Activated T-cell treated with anti-CD3 and anti-CD28 coated beads, Interleukin-2, amount 50 U/mL, for 1 hour (primary cell): ENCODE results near the gene NPTXR.
"Not testable (repeated sequence)": the region's sequence is repeated elsewhere in the genome, so short reads cannot be mapped to it uniquely, and the experiment has no call there.

Source experiments
- DNase-seq: peaks from one replicate; pipeline ENCODE4 v3.0.0-alpha.2; 2020

The NPTXR gene

DNA sequence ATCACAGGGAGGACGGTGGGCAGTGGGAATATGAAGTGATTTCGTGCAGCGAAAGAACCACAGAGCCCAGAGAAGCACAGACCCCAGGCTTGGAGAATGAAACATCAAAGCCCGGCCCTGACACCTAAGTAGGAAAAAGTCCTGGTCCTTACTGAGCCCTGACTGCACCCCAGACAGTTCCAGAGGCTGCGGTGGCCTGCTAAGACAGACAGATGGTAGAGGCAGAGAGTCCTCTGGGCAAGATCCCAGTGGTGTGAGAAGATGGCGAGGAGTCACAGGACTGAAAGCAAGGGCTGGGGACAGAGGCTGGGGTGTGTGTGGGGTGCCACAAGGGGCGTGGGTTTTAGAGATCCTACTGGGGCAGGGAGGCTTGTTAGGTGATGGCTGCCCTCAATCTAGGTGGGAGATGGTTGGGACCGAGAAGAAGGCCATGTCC lies 24.5 kb upstream of the NPTXR start:
- DNase-seq: no peak

DNA sequence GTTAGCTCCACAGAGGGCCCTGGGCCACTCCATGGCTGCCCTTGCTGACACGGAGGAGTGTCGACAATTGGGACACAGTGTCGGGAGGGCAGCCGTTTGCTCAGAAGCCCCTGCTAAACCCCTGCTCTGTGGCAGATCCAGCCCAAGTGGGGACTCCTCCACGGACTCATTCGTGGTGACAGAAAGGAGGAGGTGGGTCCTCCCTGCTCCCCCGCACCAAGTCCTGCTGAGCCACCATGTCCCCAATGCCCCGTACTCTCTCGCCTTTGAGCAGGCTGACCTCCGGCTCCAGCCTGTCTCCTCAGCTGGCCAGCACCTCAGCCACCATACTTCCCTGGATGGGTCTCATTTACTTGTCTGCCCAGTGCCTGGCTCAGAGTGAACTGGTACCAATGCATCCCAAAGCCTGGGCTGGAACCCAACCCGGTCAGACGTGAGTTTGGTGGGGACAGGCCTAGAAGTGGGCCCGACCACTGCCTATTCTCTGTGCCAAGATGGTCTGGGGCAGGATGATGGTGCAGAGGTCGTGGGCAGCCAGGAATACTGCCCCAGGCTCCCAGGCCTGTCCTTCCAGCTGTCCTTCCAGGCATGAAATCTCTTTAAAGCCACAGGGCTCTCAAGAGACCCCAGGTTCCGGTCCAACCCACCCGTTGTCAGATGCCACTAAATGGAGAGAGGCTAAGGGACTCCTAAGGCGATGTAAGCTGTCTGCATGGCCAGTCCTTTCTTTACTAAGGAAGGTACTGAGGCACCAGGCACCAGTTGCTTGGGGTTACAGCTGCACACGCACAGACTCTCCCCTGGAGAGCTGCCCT lies 23.9 kb upstream of the NPTXR start:
- DNase-seq: no peak

DNA sequence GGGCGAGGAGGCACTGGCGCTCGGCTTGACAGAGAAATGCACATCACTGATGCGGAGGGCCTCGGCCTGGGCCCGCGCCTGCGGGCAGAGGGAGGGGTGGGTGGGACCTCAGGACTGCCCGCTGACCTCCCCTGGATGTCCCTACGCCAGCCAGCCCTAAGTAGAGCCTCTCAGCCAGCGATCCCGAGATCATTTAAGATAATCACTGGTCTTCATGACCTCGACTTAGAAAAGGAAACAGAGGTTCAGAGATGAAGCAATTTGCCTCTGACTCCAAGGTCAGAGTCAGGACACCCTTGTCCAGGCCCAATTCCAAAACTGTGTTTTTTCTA lies 23.3 kb upstream of the NPTXR start:
- no peak for DNase-seq

DNA sequence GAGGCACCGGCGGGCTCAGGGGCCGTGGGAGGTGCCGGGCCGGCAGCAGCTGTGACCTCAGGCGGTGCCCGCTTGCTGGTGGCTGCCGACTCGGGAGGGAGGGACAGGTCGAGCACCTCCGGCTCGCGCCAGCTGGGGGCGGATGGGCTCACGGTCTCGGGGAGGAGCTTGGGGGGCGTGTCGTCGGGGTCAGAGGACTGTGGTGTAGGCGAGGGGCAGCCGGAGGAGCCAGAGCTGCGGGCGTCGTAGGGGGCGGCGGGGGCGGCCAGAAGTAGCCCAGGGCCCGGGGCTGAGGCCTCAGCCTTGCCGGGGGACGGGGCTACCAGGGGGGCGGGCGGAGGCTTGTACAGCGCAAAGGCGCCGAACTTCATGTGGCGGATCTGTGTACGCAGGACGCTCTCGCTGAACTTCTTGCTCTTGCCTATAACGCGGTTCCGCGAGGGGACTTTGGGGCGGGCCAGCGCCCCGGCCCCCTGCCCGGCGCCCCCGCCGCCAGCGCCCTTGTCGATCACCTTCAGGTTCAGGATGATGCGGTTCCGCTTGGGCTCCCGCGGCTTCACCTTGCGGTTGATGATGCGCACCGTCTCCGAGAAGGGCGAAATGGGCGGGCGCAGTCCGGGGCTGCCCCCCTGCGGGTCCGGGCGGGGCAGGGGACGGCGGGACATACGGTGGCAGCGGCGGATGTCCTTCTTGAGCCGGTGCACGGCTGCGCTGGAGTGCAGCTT lies 22.7 kb upstream of the NPTXR start:
- peak; percentile 17 for DNase-seq

DNA sequence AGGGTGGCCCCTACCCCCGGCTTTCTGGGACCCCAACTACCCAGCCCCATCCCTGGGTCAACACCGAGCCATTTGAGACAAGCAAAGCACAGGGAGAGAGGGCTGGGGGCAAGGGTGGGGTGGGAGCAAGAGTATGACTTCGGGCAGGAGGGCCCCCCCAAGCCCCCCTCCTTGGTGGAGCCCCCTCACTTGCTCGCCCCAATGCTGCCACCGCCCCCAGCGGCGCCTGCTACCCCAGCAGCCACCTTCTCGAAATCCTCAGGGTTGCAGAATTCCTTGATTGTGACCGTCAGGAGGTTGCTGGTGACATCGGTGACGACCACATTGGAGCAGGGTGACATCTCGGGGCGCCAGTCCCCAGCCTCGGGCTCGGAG lies 22.2 kb upstream of the NPTXR start:
- DNase-seq: no peak

DNA sequence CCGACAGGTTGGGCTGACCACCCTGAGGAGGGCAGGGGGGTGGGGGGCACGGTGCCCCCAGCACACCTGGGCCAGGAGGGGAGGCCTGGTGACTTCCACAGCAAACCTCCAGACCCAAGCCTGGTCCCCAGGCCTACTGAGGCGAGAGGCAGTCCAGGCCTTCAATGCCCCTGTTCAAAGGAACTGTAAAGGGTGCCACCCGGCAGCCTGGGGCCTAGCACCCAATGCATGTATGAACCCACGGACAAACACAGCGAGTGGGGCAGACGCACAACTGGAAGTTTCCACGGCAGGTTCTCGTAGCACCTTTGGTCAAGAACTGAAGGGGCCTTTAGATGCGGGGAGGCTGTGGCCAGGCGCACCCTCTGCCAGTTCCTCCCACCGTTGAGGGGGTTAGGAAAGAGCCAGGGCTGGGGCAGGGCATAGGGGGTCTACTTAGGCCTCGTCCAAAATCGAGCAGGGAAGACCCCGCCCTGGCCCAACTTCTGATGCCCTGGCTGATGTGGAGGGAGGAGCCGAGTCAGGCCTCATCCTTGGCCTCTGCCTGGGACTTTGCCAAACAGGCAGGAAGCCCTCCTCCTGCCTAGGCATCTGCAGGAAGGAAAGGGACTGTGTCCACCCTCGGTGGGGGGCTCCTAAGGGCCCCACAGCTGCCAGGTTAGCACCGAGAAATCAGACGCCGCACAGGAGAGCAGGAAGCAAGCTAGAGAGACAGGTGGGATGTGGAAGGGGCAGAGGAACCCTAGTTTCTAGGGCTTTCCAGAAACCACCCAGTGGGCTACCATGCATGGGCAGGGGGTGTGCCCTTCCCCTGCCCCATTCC lies 21.6 kb upstream of the NPTXR start:
- DNase-seq: peak; percentile 16

DNA sequence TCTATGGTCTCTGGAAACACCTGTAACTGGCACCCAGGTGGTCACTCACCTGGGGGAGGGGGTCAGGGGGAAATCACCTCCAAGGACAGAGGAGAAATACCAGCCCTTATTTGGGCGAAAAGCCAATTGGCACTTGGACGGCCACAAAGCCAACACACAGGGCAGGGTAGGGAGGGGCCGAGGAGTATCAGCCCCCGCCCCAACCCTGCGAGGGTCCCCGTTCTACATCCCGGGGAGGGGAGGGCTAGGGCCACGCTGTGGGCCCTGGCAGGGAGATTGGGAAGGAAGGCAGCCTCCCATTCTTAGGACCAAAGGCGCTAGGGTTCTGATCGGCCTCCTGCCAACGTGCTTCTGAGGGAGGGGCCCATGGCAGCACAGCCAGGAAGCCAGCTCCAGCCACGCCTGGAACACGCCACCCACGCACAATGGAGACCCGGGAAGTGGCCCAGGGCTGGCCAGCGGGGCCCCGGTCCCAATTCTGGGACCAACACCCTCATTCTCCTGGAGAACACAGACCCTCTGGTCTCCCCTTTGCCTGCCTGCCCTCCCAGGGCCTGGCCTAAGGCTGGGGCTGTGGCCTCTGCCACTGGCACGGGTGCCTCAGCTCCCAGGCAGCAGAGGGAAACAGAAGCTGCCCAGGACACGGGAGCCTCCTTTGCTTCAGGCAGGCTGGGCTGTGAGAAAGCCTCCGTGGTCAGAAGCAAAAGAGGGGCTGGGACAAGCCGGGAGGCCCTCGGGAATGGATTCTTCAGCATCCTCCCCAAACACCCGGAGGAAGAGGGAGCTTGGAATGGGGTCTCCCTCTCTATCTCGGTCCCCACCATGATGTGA lies 20.7 kb upstream of the NPTXR start:
- DNase-seq: no peak

DNA sequence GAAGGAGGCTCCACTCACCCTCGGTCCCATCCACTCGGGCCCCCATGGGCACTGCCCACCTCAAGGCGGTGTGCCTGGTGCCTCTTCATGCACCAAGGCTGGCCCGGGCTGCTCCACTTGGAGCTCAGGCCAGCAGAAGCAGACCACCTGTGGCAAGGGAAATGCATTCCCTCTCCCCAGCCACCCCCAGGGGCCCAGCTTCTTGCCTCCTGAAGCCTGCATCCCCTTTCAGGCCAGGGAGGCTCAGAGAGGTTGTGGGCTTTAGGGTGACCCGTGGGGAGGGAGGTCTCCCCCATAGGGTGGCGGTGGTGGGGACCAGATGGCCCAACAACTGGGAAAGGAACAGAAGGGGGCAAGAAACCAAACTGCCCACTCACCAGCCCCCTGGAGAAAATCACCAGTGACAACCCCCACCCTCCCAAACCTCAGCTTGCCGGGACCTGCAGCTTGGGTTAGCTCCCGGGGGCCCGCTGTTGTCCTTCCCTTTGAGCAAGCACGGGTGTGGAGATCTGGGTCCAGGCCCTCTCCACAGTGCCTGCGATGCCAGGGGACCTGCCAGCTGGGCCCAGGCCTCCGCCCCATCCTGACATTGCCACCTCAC lies 19.8 kb upstream of the NPTXR start:
- DNase-seq: peak; percentile 18

DNA sequence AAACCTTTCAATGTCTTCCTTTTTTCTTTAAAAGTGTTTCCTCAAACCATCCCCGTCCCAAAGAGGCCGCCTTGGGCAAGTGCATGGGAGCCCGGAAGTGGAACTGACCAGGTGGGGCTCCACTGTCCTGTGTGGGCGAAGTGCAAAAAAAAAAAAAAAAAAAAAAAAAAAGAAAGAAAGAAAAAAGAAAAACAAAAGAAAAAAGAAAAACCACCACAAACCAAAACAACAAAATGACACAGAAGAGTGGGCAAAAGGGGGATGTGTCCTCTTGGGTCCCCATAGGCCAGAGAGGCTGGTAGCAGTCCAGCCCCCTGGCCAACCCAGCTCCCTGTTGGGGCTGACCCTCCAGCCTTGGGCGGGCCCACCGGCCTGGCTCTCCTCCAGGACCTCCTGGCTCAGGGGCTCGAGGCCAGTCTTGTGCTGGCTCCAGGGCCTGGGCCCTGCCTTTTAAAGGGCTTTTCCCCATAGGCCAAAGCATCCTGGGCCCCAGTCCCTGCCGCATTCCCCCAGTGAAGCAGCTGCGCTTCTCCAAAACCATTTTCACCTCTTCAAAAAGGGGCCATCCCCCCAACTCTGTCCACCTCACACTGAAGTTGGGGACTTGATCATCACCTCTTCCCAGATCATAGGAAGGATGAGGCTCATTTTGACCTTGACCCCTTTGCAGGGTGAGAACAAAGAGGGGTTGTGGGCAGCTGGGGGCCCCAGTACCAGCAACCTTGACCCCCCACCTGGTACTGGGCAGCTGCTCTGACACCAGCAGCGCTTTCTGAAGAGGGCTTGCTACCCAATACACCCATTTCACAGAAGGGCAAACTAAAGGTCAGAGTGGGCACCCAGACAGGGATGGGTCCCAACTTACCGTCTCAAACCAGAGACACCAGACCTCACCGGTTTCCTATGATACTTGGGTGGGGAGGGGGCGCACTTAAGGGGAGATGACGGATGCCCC lies 18.8 kb upstream of the NPTXR start:
- DNase-seq: no peak

DNA sequence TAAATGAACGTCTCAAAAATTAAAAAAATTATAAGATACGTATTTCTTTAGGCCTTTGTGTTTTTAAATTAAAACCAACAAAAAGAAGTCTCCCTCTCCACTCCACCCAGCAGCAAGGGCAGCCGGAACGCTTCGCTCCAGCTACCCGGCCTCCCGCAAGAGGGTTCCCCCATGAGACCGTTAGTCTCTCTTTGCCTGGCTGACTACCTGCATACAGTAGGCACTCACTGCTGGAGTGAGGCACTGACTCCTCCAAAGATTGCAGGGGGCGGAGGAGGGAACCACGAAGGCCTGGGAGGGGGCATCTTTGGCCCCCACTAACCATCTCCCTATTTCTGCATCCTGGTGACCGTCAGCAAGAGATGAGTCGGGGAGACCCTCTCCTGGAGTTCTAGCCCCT lies 18.1 kb upstream of the NPTXR start:
- no peak for DNase-seq

DNA sequence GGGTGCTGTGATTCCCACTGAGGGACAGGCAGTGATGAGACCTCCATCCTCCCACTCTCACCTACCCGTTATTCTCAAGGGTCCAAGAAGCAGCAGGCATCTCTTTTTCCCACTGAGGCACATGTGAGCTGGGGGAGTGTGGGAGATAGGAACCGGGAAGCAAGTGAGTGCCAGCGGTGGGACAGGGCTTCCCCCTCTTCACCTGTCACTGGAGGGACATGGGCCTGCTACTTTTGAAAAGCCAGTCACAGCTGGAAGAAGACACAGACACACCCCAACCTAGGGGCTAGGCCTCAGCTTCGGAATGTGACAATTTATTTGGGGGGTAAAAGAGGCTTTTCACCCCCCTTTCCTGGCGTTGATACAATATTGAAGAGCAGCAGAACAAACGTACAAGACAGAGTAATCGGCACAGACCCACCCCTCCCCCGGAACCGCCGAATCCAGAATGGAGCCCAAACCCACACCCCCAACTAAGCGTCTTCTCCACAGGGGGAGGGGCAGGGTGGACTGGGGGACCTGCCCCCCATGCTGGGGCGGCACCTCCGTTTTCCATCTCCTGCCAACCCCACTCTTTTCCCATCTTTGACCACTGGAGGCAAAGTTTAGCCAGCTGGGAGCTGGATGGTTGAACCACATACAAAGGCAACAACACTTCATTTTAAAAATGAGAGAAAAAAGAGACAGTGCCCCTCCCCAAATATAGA lies 17.5 kb upstream of the NPTXR start:
- DNase-seq: no peak

DNA sequence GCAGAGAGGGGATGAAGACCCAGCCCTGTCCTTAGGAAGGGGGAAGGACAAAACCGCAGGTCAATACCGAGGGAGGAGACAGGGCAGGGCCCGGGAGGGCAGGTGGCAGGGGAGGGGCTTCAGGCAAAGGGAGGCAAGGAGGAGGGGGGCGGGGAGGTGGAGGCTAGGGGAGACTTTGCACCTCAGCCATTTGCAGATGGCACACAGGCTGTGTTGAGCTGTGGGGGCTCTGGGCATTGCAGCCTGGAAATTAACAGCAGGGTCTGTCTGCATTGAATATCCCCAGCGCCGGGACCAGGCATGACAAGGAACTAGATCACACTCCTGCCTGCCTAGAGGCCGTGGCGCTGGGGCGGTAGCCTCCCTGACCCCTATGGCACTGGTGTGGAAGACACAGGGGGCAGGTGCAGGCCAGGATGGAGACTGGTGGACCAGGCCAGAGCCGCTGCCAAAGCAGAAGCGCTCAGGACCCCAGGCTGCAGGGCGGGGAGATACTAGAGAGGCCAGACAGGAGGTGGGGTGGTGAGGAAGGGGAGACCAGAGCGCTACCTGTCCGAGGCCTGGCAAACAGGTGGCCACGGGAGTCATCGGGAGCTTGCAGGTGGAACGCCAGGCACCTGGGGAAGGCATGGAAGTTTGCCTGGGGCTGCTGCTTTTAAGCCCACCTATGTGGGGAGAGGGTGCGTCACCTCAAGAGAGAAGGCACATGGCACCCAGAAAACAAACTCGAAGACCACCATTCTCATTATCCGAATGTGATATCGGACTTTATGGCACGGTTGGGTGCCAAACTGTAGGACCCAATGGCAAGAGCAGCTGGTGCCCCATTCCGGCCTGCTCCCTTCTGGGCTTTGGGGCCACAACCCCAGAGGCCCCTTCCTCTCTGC lies 16.7 kb upstream of the NPTXR start:
- DNase-seq: peak; percentile 17

DNA sequence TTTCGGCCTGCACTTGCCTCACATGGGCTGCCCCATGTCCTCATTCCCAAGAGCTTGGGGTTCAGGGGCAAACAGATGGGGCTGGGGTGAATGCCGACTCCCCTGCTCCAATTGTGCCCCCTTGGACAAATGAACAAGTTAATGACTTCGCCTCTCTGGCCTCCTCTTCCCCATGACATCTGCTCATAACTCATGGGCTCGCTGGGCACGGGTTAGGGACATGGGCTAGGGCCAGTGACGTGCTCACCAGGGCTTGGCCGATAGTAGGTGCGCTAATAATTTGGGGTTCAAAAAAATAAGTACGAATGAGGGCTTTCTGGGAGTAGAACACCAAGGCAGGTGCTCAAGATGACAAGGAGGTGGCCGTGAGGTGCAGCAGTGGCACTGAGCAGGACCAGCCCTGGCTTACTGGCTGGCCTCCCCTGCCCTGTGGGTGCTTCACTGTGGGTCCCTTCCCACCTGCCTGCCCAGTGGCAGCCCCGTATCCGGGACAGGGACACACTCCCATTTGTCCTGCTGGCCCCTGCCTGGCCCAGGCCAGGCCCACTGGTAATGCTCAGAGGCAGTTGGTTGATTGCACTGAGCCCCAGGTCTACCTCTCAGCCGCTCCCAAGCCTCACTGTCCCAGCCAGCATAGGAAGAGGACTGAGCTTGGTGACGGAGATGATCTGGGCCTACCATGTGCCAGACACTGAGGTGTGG lies 15.9 kb upstream of the NPTXR start:
- no peak for DNase-seq

DNA sequence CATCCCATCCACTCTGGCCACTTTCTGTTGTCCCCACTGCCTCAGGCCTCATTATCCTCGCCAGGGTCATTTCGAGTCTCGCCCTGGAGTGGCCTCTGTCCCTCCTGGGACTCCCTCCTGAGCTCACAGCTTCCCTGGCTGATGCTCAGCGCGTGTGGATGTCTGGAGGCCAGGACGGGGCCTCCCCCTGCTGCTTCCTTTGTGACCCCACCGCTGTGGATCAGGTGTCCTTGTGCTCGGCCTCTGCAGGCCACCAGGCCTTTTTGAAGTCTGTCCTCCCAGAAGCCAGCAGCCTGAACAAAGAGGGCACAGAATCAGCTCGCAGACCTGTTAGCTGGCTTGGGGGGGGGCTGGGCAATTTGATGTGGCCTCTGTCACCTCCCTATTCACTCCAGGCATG lies 14.7 kb upstream of the NPTXR start:
- DNase-seq: no peak

DNA sequence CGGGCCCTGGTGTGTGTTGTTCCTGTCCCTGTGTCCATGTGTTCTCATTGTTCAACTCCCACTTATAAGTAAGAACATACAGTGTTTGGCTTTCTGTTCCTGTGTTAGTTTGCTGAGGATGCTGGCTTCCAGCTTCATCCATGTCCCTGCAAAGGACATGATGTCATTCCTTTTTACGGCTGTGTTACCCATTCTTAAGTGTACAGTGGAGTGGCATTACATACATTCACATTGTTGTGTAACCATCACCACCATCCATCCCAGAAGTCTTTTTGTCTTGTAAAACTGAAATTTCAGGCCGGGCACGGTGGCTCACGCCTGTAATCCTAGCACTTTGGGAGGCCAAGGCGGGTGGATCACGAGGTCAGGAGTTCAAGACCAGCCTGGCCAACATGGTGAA lies 10.6 kb upstream of the NPTXR start:
- DNase-seq: not testable (repeated sequence)

DNA sequence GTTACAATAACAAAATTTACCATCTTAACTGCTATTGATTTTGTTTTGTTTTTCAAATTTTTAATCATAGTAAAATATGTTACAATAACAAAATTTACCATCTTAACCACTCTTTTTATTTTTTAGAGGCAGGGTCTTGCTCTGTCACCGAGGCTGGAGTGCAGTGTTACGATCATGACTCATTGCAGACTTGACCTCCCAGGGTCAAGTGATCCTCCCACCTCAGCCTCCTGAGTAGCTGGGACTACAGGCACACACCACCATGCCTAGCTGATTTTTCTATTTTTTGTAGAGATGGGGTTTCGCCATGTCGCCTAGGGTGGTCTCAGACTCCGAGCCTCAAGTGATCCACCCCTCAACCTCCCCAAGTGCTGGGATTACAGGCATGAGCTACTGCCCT lies 10.1 kb upstream of the NPTXR start:
- DNase-seq: not testable (repeated sequence)

DNA sequence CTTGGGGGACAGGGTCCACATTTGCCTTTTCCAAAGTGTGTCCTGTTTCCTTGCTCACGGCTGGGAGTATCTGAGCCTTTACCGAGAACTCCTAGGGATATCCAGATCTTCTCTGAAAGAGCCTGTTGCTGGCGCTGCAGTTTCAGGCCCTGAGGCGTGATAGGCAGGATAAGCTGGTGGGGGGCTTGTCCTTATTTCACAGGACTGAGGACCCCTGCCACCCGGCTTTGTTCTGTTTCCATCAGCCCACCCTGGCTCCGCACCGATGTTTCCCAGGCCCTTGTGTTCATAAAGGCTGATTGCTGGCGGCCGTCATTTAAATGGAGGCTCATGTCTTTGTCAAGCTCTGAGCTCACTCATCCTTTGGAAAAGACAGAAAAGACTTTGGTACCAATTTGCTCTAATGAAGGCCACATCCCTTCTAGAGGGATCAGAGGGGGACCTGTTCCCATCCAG lies 9.4 kb upstream of the NPTXR start:
- DNase-seq: no peak

DNA sequence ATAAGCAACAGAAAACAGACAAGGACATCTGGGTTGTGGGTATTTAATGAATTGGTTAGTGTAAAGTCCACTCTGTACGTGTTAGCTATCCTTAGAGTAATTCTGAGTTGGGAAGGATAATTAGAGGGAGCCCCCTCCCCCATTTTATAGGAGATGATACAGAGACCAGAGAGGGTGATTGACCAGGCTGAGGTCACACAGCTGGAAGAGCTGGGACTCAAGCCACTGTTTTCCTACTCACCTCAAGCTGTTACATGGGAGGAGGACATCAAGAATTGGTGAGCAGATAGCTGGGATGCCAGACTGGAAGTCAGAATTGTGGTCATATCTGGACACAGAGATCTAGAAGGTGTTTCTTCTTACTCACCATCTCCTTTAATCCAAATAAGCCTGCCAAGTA lies 8.7 kb upstream of the NPTXR start:
- no peak for DNase-seq
